ENCODE measurements around the gene ATRX. TPM values are rescaled to one million over a fixed set of nuclear protein-coding genes. Genes with fewer than 3 reads are reported as not detected.
A peak's percentile ranks its signal among the peaks of the same experiment; 100 is the strongest.
"Not testable (repeated sequence)": the region's sequence is repeated elsewhere in the genome, so short reads cannot be mapped to it uniquely, and the experiment has no call there.

Gene ATRX
- total and polyA plus RNA-seq, 4 experiments from 2014 or later, result 24.4 to 111 (median 93.2) TPM

DNA sequence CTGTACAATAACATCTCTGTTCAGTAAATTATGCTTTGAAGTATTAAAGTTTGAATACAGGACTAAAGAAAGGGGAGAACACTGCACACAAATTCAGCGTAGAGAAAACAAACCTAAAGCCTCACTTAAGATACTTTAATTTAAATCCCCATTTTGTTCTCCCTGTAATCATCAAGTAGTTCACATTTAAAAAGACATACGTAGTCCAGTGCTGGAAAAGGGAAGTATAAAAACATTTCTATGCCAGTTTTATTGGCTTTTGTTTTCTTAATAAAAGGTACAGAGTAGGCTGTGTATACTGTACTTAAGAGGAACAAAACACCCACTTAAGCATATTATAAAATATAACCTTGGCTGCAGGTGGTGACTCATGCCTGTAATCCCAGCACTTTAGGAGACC is 237.3 kb downstream of the ATRX start:
- DNase-seq, result no peak
- Histone ChIP-seq H3K9me3 (ENCODE audit: control insufficient read depth in 1 of 2, low read length in 2 of 2) (no peaks in the 10 kb centered on the region), H3K4me1 (ENCODE audit: insufficient read depth, low read length) (no peaks in the 10 kb centered on the region), H3K27ac (ENCODE audit: low read depth, low read length) (no peak overlapping the region), H3K36me3 (ENCODE audit: insufficient read depth, low read length) (no peaks in the 10 kb centered on the region), H3K4me3 (ENCODE audit: low read length in 2 of 2) (no peak overlapping the region), H3K27me3 (ENCODE audit: insufficient read depth, low read length) (no peaks in the 10 kb centered on the region)
- Mint-ChIP-seq H3K9me3 (peaks cover 0 to 13% (median 2%) of the 10 kb centered on the region in 8 donors), H3K27ac (no peak overlapping the region), H3K36me3 (peaks cover 33 to 36% of the 10 kb centered on the region in 2 donors), H3K27me3 (no peaks in the 10 kb centered on the region), H3K4me3 (no peak overlapping the region), H3K4me1 (peaks cover 0 to 5% (median 2%) of the 10 kb centered on the region in 4 donors)
- CTCF ChIA-PET (ENCODE audit: partially characterized antibody), result no interaction called here
- intact Hi-C loops (cut with micrococcal nuclease), result no loop called here
- POLR2A ChIA-PET (ENCODE audit: partially characterized antibody), result no interaction called here

DNA sequence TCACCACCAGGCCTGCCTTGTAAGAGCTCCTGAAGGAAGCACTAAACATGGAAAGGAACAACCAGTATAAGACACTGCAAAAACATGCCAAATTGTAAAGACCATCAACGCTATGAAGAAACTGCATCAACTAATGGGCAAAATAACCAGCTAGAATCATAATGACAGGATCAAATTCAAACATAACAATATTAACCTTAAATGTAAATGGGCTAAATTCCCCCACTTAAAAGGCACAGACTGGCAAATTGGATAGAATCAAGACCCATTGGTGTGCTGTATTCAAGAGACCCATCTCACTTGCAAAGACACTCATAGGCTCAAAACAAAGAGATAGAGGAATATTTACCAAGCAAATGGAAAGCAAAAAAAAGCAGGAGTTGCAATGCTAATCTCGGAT is 246.2 kb downstream of the ATRX start:
- H3K27me3 Mint-ChIP-seq; H3K27ac ChIP-seq (ENCODE audit: low read depth, low read length); H3K9me3 ChIP-seq (ENCODE audit: control insufficient read depth in 1 of 2, low read length in 2 of 2); H3K27me3 ChIP-seq (ENCODE audit: insufficient read depth, low read length); DNase-seq; POLR2A ChIA-PET (ENCODE audit: partially characterized antibody); H3K4me3 ChIP-seq (ENCODE audit: low read length in 2 of 2); H3K4me1 ChIP-seq (ENCODE audit: insufficient read depth, low read length); CTCF ChIA-PET (ENCODE audit: partially characterized antibody); H3K36me3 ChIP-seq (ENCODE audit: insufficient read depth, low read length); H3K4me3 Mint-ChIP-seq; intact Hi-C loops (cut with micrococcal nuclease): not testable (repeated sequence)
- Mint-ChIP-seq H3K27ac (peak overlapping the region in 1 of 7 donors; percentile 35), H3K9me3 (peaks cover 0 to 32% (median 8%) of the 10 kb centered on the region in 8 donors), H3K36me3 (peaks cover 36 to 42% of the 10 kb centered on the region in 2 donors), H3K4me1 (peaks cover 0 to 17% (median 4%) of the 10 kb centered on the region in 4 donors)

DNA sequence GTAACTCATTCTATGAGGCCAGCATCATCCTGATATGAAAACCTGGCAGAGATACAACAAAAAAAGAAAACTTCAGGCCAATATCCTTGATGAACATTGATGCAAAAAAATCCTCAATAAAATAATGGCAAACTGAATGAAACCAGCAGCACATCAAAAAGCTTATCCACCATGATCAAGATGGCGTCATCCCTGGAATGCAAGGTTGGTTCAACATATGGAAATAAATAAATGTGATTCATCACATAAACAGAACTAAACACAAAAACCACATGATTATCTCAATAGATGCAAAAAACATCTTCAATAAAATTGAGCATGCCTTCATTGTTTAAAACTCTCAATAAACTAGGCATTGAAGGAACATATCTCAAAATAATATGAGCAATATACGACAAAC is 254.8 kb downstream of the ATRX start:
- H3K27me3 ChIP-seq (ENCODE audit: insufficient read depth, low read length); H3K27ac ChIP-seq (ENCODE audit: low read depth, low read length); H3K4me3 ChIP-seq (ENCODE audit: low read length in 2 of 2); DNase-seq; CTCF ChIA-PET (ENCODE audit: partially characterized antibody); H3K27me3 Mint-ChIP-seq; H3K4me1 ChIP-seq (ENCODE audit: insufficient read depth, low read length); POLR2A ChIA-PET (ENCODE audit: partially characterized antibody); H3K9me3 ChIP-seq (ENCODE audit: control insufficient read depth in 1 of 2, low read length in 2 of 2); intact Hi-C loops (cut with micrococcal nuclease); H3K36me3 ChIP-seq (ENCODE audit: insufficient read depth, low read length): not testable (repeated sequence)
- H3K36me3 Mint-ChIP-seq, result peaks cover 44 to 50% of the 10 kb centered on the region in 2 donors
- peaks cover 0 to 20% (median 17%) of the 10 kb centered on the region in 8 donors for H3K9me3 Mint-ChIP-seq
- peak overlapping the region in 2 of 7 donors; percentile 33 to 61 for H3K27ac Mint-ChIP-seq
- peaks cover 16 to 39% (median 26%) of the 10 kb centered on the region in 4 donors for H3K4me1 Mint-ChIP-seq
- peak overlapping the region in 1 of 8 donors; percentile 6 for H3K4me3 Mint-ChIP-seq

DNA sequence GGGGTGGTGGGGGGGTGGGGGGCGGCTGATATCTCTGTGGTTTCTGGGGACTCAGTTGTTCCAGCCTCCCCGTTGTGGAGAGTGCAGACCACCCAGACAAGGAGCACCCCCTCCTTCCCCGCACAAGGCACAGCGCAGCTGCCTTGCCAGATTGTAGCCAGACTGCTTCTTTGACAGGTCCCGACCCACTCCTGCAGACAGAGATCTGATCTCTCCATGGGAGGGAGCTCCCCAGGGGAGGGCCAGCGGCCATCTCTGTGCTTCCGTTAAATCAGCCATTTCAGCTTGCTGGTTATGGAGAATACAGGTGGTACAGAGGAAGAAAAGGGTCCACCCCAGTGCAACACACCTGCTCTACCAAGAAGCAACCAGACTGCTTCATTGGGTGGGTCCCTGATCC is 258.0 kb downstream of the ATRX start:
- no peak for DNase-seq
- intact Hi-C loops (cut with micrococcal nuclease), result no loop called here
- Mint-ChIP-seq H3K9me3 (peaks cover 0 to 20% (median 17%) of the 10 kb centered on the region in 8 donors), H3K27ac (peak overlapping the region in 1 of 7 donors; percentile 9), H3K36me3 (peaks cover 42% of the 10 kb centered on the region in 2 donors), H3K4me1 (peaks cover 14 to 44% (median 26%) of the 10 kb centered on the region in 4 donors), H3K4me3 (no peak overlapping the region), H3K27me3 (no peaks in the 10 kb centered on the region)
- Histone ChIP-seq H3K36me3 (ENCODE audit: insufficient read depth, low read length) (no peaks in the 10 kb centered on the region), H3K27ac (ENCODE audit: low read depth, low read length) (no peak overlapping the region), H3K9me3 (ENCODE audit: control insufficient read depth in 1 of 2, low read length in 2 of 2) (no peaks in the 10 kb centered on the region), H3K27me3 (ENCODE audit: insufficient read depth, low read length) (no peaks in the 10 kb centered on the region), H3K4me1 (ENCODE audit: insufficient read depth, low read length) (peaks cover 4% of the 10 kb centered on the region), H3K4me3 (ENCODE audit: low read length in 2 of 2) (no peak overlapping the region)
- ChIA-PET CTCF (ENCODE audit: partially characterized antibody) (no interaction called here), POLR2A (ENCODE audit: partially characterized antibody) (interaction anchor here (1.1 kb wide), 1 partner anchor 19 kb away, joined by 3 read pairs; no protein-coding TSS in a partner anchor)

DNA sequence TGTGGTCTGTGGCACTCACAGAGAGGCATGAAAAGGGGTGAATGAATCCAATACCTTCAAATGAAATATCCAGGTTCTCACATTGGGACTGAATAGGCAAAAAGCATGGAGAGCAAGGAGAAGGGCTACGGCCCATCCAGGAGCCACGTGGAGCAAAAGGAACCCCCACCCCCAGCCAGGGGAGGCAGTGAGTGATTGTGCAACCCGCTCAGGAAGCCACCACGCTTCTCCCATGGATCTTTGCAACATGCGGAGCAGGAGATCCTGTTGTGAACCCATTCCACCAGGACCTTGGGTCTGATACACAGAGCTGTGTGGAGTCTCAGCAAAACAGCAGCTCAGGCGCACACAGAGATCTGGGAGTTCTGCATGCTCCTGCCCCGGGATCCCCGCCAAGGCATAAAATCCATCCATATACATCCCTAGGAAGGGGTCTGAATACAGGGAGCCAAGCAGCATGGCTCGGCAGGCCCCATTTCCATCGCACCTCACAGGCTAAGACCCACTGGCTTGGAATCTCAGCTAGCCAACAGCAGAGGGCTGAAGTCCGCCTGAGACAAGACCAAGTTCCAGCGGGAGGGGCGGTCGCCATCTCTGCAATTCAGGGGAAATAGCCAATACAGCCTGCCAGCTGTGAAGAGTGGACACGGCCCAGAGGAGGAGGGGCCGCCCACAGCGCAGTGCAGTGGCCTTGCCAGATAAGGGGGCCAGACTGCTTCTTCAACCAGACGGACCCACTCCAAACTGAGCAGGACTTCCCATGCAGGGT is 258.6 kb downstream of the ATRX start:
- CTCF ChIA-PET (ENCODE audit: partially characterized antibody), result no interaction called here
- peaks cover 40 to 41% of the 10 kb centered on the region in 2 donors for H3K36me3 Mint-ChIP-seq
- no peak overlapping the region for H3K27ac Mint-ChIP-seq
- intact Hi-C loops (cut with micrococcal nuclease), result no loop called here
- Histone ChIP-seq H3K4me3 (ENCODE audit: low read length in 2 of 2) (no peak overlapping the region), H3K27ac (ENCODE audit: low read depth, low read length) (no peak overlapping the region), H3K9me3 (ENCODE audit: control insufficient read depth in 1 of 2, low read length in 2 of 2) (no peaks in the 10 kb centered on the region), H3K4me1 (ENCODE audit: insufficient read depth, low read length) (peaks cover 4% of the 10 kb centered on the region), H3K36me3 (ENCODE audit: insufficient read depth, low read length) (no peaks in the 10 kb centered on the region), H3K27me3 (ENCODE audit: insufficient read depth, low read length) (no peaks in the 10 kb centered on the region)
- peaks cover 0 to 20% (median 17%) of the 10 kb centered on the region in 8 donors for H3K9me3 Mint-ChIP-seq
- H3K27me3 Mint-ChIP-seq, result no peaks in the 10 kb centered on the region
- POLR2A ChIA-PET (ENCODE audit: partially characterized antibody), result no interaction called here
- no peak for DNase-seq
- H3K4me3 Mint-ChIP-seq, result no peak overlapping the region
- peaks cover 14 to 38% (median 26%) of the 10 kb centered on the region in 4 donors for H3K4me1 Mint-ChIP-seq

DNA sequence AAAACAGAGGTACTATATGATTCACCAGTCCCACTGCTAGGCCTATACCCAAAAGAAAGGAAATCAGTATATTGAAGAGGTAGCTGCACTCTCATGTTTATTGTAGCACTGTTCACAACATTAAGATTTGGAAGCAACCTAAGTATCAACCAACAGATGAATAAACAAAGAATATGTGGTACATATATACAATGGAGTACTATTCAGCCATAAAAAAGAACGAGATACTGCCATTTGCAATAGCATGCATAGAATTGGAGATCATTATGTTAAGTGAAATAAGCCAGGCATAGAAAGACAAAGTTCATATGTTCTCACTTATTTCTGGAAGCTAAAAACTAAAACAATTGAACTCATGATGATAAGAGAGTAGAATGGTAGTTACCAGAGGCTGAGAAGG is 266.3 kb downstream of the ATRX start:
- intact Hi-C loops (cut with micrococcal nuclease), result no loop called here
- H3K9me3 Mint-ChIP-seq, result peaks cover 0 to 8% (median 3%) of the 10 kb centered on the region in 8 donors

DNA sequence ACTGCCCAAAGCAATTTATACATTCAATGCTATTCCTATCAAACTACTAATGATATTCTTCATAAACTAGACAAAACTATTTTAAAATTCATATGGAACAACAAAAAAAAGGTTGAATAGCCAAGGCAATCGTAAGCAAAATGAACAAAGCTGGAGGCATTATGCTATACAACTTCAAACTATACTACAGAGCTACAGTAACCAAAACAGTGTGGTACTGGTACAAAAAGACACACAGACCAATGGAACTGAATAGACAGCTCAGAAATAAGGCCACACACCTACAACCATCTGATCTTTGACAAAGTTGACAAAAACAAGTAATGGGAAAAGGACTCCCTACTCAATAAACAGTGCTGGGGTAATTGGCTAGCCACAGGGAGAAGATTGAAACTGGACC is 271.8 kb downstream of the ATRX start:
- no peak overlapping the region for H3K4me3 ChIP-seq (ENCODE audit: low read length in 2 of 2)
- DNase-seq, result no peak
- Mint-ChIP-seq H3K27me3 (no peaks in the 10 kb centered on the region), H3K27ac (no peak overlapping the region), H3K4me3 (no peak overlapping the region), H3K36me3 (peaks cover 72 to 81% of the 10 kb centered on the region in 2 donors), H3K4me1 (peaks cover 0 to 5% (median 1%) of the 10 kb centered on the region in 4 donors), H3K9me3 (peaks cover 0 to 13% (median 2%) of the 10 kb centered on the region in 8 donors)
- intact Hi-C loops (cut with micrococcal nuclease), result no loop called here
- H3K36me3 ChIP-seq (ENCODE audit: insufficient read depth, low read length), result no peaks in the 10 kb centered on the region
- no peak overlapping the region for H3K27ac ChIP-seq (ENCODE audit: low read depth, low read length)
- H3K4me1 ChIP-seq (ENCODE audit: insufficient read depth, low read length), result no peaks in the 10 kb centered on the region
- no peaks in the 10 kb centered on the region for H3K27me3 ChIP-seq (ENCODE audit: insufficient read depth, low read length)
- CTCF ChIA-PET (ENCODE audit: partially characterized antibody), result no interaction called here
- POLR2A ChIA-PET (ENCODE audit: partially characterized antibody), result no interaction called here
- no peaks in the 10 kb centered on the region for H3K9me3 ChIP-seq (ENCODE audit: control insufficient read depth in 1 of 2, low read length in 2 of 2)

More for the DNA sequence above, 266.3 kb downstream of the ATRX start:
- Histone ChIP-seq H3K4me3 (ENCODE audit: low read length in 2 of 2) (no peak overlapping the region), H3K9me3 (ENCODE audit: control insufficient read depth in 1 of 2, low read length in 2 of 2) (no peaks in the 10 kb centered on the region), H3K36me3 (ENCODE audit: insufficient read depth, low read length) (peaks cover 16% of the 10 kb centered on the region), H3K27me3 (ENCODE audit: insufficient read depth, low read length) (no peaks in the 10 kb centered on the region), H3K27ac (ENCODE audit: low read depth, low read length) (no peak overlapping the region), H3K4me1 (ENCODE audit: insufficient read depth, low read length) (no peaks in the 10 kb centered on the region)
- CTCF ChIA-PET (ENCODE audit: partially characterized antibody), result no interaction called here
- H3K27me3 Mint-ChIP-seq, result no peaks in the 10 kb centered on the region
- H3K4me3 Mint-ChIP-seq, result no peak overlapping the region
- POLR2A ChIA-PET (ENCODE audit: partially characterized antibody), result no interaction called here
- H3K4me1 Mint-ChIP-seq, result peaks cover 0 to 5% (median 0%) of the 10 kb centered on the region in 4 donors
- no peak for DNase-seq
- H3K27ac Mint-ChIP-seq, result no peak overlapping the region
- H3K36me3 Mint-ChIP-seq, result peaks cover 62 to 69% of the 10 kb centered on the region in 2 donors

All from CD4-positive, alpha-beta memory T cell (primary cell).